Measurements from ENCODE around the gene COL6A1.
"Not testable (repeated sequence)": the region's sequence is repeated elsewhere in the genome, so short reads cannot be mapped to it uniquely, and the experiment has no call there.

The COL6A1 gene

DNA sequence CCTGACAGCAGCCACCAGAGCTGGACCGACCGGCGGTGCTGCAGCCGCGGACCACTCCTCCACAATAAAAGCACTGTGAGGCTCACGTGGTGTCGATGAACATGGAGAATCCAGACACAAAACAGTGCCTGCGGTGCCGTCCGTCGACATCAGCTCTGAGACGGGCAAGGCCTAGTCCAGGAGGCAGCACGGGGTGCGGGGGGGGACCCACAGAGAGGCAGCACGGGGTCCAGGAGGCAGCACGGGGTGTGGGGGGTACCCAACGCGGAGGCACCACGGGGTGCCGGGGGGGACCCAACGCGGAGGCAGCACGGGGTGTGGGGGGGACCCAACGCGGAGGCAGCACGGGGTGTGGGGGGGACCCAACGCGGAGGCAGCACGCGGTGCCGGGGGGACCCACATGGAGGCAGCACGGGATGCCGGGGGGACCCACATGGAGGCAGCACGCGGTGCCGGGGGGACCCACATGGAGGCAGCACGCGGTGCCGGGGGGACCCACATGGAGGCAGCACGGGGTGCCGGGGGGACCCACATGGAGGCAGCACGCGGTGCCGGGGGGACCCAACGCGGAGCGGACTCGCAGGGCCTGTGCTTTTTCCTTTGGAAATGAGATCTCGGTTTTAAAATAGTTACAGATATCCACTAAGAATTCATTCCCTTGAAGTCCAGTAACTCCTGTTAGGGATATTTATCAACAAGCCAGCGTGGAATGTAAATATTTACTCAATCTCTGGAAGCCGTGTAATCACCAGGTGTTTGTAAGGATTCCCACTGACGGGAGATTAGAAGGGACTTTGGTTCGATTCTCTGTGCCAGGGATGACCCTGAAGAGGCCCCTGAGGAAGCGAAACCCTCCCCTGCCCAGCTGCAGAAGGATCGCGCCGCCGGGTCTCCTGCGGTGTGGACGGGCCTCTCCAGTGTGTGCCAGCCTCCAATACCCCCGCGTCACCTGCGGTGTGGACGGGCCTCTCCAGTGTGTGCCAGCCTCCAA, 52.1 kb downstream of the COL6A1 start:
- no peak for DNase-seq

- DNase-seq, result no peak
These were observed 54.5 kb downstream of the COL6A1 start for GRCh38 chr21:46035809-46036695.

- DNase-seq, result no peak
These were observed 55.2 kb downstream of the COL6A1 start for GRCh38 chr21:46036696-46037330.

DNA sequence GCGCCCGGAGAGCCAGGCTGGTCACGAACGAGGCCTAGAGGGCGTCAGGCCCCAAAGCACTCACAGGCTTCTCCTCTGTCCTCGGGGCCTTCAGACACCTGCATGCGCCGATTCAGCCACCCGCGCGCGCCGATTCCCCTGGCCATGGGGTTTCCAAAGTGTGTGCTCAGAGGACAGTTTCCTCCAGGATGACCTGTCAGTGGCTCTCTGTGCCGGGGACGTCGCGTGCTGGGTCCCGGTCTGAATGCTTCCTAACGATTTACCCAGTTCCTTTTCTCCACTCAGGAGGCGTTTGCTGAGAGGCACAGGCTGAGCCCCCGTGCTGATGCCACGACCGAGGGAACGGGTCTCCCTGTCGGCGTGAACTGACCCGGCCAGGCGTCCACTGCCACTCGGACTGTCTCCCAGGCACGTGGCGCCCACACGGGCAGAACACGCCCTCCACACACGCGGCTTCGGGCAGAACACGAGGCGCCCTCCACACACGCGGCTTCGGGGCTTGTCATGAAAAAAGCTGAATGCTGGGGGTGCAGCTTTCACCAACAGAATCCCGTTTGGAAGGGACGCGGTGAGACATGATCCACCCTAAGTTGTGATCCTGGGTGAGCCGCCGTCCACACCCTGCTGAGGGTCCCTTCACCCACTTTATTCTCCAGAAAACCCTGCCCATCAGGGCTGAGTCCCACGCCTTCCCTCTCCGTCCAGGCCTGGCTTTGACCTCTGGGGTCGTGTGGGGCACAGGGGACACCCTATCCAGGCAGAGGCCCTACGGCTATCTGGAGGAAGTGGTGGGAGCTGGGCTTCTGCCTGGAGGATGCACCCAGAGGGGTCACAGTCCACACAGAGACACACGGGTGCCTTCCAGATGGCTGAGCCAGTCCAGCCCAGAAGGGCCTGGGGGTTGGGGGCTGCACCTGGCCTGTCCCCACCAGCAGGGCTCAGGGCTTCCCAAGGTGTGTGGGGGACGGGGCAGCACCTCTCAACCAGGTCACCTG, 56.1 kb downstream of the COL6A1 start:
- DNase-seq, result no peak

- DNase-seq, result no peak
These were observed 56.8 kb downstream of the COL6A1 start for GRCh38 chr21:46038341-46038829.

GRCh38 chr21:46038871-46039397, 57.4 kb downstream of the COL6A1 start:
- DNase-seq, result no peak

- DNase-seq, result no peak
These were observed 58.5 kb downstream of the COL6A1 start for GRCh38 chr21:46039891-46040660.

DNA sequence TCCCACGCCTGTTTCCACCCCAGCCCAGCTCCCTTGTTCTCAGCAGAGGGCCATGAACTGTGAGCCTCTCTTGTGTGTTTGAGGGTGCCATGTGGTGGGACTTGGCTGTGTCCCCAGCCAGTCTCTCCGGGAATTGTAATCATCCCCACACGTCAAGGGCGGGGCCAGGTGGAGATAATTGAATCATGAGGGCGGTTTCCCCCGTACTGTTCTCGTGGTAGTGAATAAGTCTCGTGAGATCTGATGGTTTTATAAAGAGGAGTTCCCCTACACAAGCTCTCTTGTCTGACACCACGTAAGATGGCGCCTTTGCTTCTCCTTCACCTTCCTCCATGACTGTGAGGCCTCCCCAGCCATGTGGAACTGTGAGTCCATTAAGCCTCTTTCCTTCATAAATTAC, 59.1 kb downstream of the COL6A1 start:
- no peak for DNase-seq

- DNase-seq, result no peak
These were observed 59.6 kb downstream of the COL6A1 start for GRCh38 chr21:46041183-46041582.

DNA sequence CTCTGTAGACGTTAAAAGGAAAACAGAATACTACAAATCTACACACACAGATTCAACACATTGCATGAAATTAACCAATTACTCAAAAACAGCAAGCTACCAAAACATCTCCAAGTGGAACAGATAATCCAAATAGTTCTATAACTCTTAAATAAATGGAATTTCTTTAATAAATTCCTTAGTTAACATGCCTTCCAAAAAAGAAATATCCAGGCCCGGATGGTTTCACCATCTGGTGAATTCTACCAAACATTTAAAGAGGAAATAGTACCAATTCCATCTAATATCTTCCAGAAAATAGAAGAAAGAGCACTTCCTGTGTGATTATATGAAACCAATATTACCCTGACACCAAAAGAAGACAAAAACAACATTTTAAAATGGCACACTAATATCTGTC, 63.6 kb downstream of the COL6A1 start:
- DNase-seq, result no peak

- DNase-seq, result no peak
These were observed 64.9 kb downstream of the COL6A1 start for GRCh38 chr21:46046471-46046870.

GRCh38 chr21:46046906-46047305, 65.3 kb downstream of the COL6A1 start:
- DNase-seq, result not testable (repeated sequence)

DNA sequence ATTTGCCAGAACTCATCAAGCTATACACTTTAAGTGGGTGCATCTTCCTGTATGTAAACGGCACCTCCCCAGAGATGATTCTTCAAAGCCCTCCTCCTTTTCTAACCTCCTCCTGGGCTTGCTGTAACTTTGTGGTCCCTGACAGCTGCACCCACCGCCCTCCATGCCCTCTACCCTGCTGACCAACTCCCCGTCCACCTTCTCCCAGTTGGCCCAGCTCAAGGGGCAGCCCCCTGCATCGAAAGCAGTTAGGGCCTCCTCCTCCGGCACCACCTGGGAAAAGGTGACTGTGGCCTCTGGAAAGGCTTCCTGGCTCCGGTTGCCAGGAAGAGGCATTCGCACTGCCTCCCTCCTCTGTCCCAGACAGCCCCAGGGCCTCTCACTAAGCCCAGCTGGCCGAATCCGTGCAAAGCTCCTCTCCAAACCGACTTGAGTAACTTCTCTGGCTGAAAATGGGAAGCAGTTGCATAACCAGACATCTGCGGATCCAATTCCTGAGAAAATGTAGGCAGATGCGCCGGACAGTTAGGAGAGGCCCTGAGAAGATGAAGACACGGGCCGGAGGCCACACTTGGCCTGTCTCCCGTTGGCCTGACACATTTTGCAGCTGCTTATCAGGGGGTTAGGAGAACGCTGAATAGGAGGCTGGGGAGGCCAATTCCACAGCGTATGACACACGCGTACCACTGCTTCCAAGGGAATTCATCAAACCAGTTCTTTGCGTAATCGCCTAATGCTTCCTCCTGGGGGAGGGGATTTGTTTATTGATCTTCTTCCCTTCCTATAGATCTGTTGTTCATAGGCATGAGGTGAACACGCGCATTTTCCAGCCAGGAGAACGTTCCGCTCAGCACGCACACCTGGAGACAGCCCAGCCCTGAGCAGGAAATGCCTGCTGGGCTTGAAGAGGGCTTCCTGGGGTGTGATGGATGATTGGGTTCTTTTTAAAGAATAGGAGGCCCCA, 67.6 kb downstream of the COL6A1 start:
- DNase-seq, result no peak

- DNase-seq, result no peak
These were observed 68.5 kb downstream of the COL6A1 start for GRCh38 chr21:46049890-46050667.

GRCh38 chr21:46050668-46051378, 69.3 kb downstream of the COL6A1 start:
- DNase-seq, result no peak

- no peak for DNase-seq
These were observed 69.8 kb downstream of the COL6A1 start for GRCh38 chr21:46051379-46051770.

- DNase-seq, result no peak
These were observed 70.5 kb downstream of the COL6A1 start for GRCh38 chr21:46051821-46052675.
